CD4-positive, alpha-beta T cell treated with Interleukin-15 for 1 hour (primary cell): ENCODE measurements around the gene TNFRSF9.

Experiments
- DNase-seq: peaks from one replicate; pipeline ENCODE4 v3.0.0-alpha.2; 2020

The TNFRSF9 gene

GRCh38 chr1:7869136-7869920 lies 71.3 kb downstream of the TNFRSF9 start:
- DNase-seq = no peak

GRCh38 chr1:7868070-7868780 lies 72.4 kb downstream of the TNFRSF9 start:
- DNase-seq = no peak

- no peak for DNase-seq
These were observed 74.7 kb downstream of the TNFRSF9 start for GRCh38 chr1:7865978-7866377.
